ENCODE measurements around the gene SSH2. TPM values are rescaled to one million over a fixed set of nuclear protein-coding genes. Genes with fewer than 3 reads are reported as not detected.
"Not testable (repeated sequence)": the region's sequence is repeated elsewhere in the genome, so short reads cannot be mapped to it uniquely, and the experiment has no call there.

The SSH2 gene
- polyA plus RNA-seq, 1 experiment, result 24.1 TPM

DNA sequence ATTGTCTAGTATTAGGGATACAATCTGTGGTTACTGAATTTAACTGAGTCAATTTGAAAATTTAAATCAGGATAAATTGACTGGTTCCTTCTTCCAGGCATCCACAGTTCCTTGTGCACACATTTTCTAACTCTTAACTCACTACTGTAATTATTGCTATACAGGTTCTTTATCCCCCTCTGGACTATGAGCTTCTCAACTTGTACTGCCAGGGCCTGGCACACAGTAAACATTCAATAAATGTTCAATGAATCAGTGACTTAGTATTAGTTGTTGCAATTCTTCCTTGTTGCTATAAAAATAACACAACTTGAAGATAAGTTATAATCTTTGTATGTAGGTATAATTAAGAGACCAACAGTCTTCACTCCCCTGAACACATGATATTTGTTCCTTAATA, 67.9 kb downstream of the SSH2 start:
- TF ChIP-seq, protein P1, sequence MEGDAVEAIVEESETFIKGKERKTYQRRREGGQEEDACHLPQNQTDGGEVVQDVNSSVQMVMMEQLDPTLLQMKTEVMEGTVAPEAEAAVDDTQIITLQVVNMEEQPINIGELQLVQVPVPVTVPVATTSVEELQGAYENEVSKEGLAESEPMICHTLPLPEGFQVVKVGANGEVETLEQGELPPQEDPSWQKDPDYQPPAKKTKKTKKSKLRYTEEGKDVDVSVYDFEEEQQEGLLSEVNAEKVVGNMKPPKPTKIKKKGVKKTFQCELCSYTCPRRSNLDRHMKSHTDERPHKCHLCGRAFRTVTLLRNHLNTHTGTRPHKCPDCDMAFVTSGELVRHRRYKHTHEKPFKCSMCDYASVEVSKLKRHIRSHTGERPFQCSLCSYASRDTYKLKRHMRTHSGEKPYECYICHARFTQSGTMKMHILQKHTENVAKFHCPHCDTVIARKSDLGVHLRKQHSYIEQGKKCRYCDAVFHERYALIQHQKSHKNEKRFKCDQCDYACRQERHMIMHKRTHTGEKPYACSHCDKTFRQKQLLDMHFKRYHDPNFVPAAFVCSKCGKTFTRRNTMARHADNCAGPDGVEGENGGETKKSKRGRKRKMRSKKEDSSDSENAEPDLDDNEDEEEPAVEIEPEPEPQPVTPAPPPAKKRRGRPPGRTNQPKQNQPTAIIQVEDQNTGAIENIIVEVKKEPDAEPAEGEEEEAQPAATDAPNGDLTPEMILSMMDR (IDR thresholded peaks at IDR 0.05; ENCODE audit: low read depth, low read length), result no peak
- H3K27me3 ChIP-seq (ENCODE audit: control insufficient read depth, insufficient read depth, low read length), result no peaks in the 10 kb centered on the region
- no peaks in the 10 kb centered on the region for H3K9me3 ChIP-seq (ENCODE audit: control insufficient read depth, insufficient read depth, low read length)
- POLR2A ChIA-PET, result no interaction called here
- H3K4me3 ChIP-seq (ENCODE audit: low read depth, low read length), result no peak overlapping the region
- no peak overlapping the region for H3K27ac ChIP-seq (ENCODE audit: low read depth, low read length)
- no peak for DNase-seq (ENCODE audit: low read depth, low spot score)
- CTCF ChIA-PET, result interaction anchor here (0.9 kb wide), 1 partner anchor 70 kb away, joined by 7 read pairs; no protein-coding TSS in a partner anchor

DNA sequence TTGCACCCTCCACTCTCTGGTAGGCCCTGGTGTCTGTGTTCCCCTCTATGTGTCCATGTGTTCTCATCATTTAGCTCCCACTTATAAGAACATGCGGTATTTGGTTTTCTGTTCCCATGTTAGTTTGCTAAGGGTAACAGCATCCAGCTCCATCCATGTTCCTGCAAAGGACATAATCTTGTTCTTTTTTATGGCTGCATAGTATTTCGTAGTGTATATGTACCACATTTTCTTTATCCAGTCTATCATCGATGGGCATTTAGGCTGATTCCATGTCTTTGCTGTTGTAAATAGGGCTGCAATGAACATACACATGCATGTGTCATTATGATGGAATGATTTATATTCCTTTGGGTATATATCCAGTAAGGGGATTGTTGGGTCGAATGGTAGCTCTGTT, 70.6 kb downstream of the SSH2 start:
- CTCF ChIA-PET, result interaction anchor here (1.3 kb wide), 1 partner anchor 9 kb away, joined by 3 read pairs; no protein-coding TSS in a partner anchor
- H3K27me3 ChIP-seq (ENCODE audit: control insufficient read depth, insufficient read depth, low read length); POLR2A ChIA-PET; H3K4me3 ChIP-seq (ENCODE audit: low read depth, low read length); DNase-seq (ENCODE audit: low read depth, low spot score); H3K27ac ChIP-seq (ENCODE audit: low read depth, low read length); H3K9me3 ChIP-seq (ENCODE audit: control insufficient read depth, insufficient read depth, low read length): not testable (repeated sequence)

DNA sequence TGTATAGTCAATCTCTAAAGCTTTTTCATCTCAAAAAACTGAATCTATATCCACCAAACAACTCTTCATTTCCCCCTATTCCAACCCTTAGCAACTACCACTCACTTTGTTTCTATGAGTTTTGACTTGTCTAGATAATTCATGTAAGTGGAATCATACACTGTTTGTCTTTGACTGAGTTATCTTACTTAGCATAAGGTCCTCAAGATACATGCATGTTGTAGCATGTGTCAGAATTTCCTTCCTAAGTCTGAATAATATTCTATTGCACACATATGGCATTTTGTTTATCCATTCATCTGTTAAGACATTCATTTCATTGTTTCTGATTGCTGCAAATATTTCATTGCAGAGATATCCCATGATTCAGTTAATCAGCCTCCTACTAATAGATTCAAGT, 72.2 kb downstream of the SSH2 start:
- POLR2A ChIA-PET, result no interaction called here
- H3K4me3 ChIP-seq (ENCODE audit: low read depth, low read length), result no peak overlapping the region
- DNase-seq (ENCODE audit: low read depth, low spot score), result no peak
- TF ChIP-seq, protein P1 (IDR thresholded peaks at IDR 0.05; ENCODE audit: low read depth, low read length), result no peak
- no peak overlapping the region for H3K27ac ChIP-seq (ENCODE audit: low read depth, low read length)
- H3K27me3 ChIP-seq (ENCODE audit: control insufficient read depth, insufficient read depth, low read length), result no peaks in the 10 kb centered on the region
- H3K9me3 ChIP-seq (ENCODE audit: control insufficient read depth, insufficient read depth, low read length), result no peaks in the 10 kb centered on the region
- CTCF ChIA-PET, result no interaction called here

DNA sequence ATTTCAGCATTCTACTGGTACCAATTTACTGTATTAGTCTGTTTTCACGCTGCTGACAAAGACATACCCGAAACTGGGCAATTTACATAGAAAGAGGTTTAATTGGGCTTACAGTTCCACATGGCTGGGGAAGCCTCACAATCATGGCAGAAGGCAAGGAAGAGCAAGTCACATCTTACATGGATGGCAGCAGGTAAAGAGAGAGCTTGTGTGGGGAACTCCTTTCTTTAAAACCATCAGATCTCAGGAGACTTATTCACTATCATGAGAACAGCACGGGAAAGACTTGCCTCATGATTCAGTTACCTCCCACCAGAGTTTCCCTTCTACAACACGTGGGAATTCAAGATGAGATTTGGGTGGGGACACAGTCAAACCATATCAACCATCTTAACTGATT, 72.9 kb downstream of the SSH2 start:
- H3K4me3 ChIP-seq (ENCODE audit: low read depth, low read length); CTCF ChIA-PET; H3K27ac ChIP-seq (ENCODE audit: low read depth, low read length); POLR2A ChIA-PET; H3K27me3 ChIP-seq (ENCODE audit: control insufficient read depth, insufficient read depth, low read length); DNase-seq (ENCODE audit: low read depth, low spot score); H3K9me3 ChIP-seq (ENCODE audit: control insufficient read depth, insufficient read depth, low read length): not testable (repeated sequence)

DNA sequence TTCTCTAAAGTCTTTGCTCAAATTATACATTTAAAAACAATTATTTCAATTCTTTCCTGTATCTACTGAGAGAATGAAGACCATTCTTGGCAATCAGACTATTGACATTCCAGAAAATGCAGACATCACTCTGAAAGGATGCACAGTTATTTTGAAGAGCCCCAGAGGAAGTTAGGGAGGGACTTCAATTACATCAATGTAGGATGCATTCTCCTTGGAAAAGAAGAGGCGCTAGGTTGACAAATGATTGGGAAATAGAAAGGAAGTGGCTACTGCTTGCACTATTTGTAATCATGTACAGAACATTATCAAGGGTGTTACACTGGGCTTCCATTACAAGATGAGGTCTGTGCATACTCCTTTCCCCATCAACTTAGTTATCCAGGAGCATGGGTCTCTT, 74.3 kb downstream of the SSH2 start:
- POLR2A ChIA-PET, result no interaction called here
- CTCF ChIA-PET, result interaction anchor here (0.6 to 1.4 kb wide), 2 partner anchors 237 to 275 kb away, joined by 3 read pairs; no protein-coding TSS in a partner anchor
- no peak overlapping the region for H3K27ac ChIP-seq (ENCODE audit: low read depth, low read length)

DNA sequence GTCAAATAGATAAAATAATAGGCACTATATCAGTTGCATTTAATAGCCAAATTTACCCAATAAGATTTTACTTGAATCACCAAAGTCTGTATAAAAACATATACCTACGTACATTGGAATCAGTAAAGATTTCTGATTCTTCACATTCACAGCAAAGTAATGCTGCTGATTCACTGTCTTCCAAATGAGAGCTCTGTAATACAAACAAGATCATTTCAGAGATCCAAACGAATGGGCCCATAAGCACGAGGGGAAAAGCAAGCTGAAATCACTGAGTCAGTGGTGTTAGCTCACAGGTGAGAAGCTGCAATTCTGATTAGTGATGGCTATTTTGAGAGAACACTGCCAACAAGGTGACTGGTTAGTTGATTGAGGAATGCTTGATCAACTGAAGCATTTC, 81.3 kb downstream of the SSH2 start:
- no peaks in the 10 kb centered on the region for H3K27me3 ChIP-seq (ENCODE audit: control insufficient read depth, insufficient read depth, low read length)
- no peaks in the 10 kb centered on the region for H3K9me3 ChIP-seq (ENCODE audit: control insufficient read depth, insufficient read depth, low read length)
- H3K4me3 ChIP-seq (ENCODE audit: low read depth, low read length), result no peak overlapping the region
- ChIA-PET POLR2A (interaction anchor here (0.6 to 0.7 kb wide), 2 partner anchors 27 to 200 kb away, joined by 3 to 12 read pairs; no protein-coding TSS in a partner anchor), CTCF (interaction anchor here (2.3 kb wide), 1 partner anchor 83 kb away, joined by 11 read pairs; no protein-coding TSS in a partner anchor)
- TF ChIP-seq, protein P1 (IDR thresholded peaks at IDR 0.05; ENCODE audit: low read depth, low read length), result no peak
- H3K27ac ChIP-seq (ENCODE audit: low read depth, low read length), result peak overlapping the region; percentile 47
- peak; percentile 18 for DNase-seq (ENCODE audit: low read depth, low spot score)

More for the DNA sequence above, 74.3 kb downstream of the SSH2 start:
- Histone ChIP-seq H3K4me3 (ENCODE audit: low read depth, low read length) (no peak overlapping the region), H3K27me3 (ENCODE audit: control insufficient read depth, insufficient read depth, low read length) (no peaks in the 10 kb centered on the region), H3K9me3 (ENCODE audit: control insufficient read depth, insufficient read depth, low read length) (no peaks in the 10 kb centered on the region)
- DNase-seq (ENCODE audit: low read depth, low spot score), result no peak
- TF ChIP-seq, protein P1 (IDR thresholded peaks at IDR 0.05; ENCODE audit: low read depth, low read length), result no peak

Data from AG04450 (cell line).